Measurements from ENCODE around the gene RPTOR. TPM values are rescaled to one million over a fixed set of nuclear protein-coding genes. Genes with fewer than 3 reads are reported as not detected.

Gene RPTOR
- total RNA-seq, 2 experiments from 2014 or later = 48.1 to 87.8 TPM

DNA sequence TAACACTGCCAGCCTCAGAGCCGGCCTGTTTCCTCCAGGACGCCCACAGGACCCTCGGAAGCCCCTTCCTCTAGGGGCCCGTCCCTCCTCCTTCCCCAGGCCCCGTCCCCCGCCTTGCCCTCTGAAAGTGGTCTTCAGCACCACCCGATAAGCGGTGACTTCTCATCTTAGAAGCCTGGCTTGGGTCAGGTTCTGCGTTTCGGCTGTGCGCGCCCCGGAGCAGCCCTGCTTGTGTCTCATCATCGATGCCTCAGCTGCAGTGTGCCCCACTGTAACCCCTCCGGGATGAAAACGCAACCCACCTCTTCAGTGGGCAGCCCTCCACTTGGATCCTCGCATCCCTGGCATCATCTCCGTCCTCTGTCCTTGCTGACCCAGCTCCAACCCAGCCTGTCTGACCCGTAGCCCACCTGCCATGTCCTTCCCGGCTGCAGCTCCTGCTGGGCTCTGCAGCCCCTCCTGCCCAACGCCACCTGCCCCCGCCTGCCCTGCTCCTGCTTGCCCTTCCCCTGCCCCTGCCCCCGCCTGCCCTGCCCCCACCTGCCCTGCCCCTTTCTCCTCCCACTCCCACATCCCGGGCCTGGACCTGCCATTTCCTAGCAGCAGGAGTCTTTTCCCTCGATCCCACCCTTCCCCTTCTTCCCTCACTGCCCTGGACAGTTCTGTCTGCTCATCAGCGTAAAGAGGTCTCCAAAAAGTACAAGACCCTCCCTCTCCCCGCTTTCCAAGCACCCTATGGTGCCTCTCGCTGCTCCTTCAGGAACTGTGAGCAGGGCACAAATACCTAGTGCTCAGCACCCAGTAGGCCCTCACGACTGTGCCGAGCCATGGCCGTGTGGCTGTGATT is 334.5 kb downstream of the RPTOR start:
- Histone ChIP-seq H4K20me1 (ENCODE audit: insufficient read depth, low read length) (no peaks in the 10 kb centered on the region), H3K4me2 (ENCODE audit: low read length) (no peak overlapping the region), H3K79me2 (ENCODE audit: insufficient read depth, low read depth, low read length) (no peaks in the 10 kb centered on the region), H2AFZ (ENCODE audit: low read length) (no peak overlapping the region), H3K4me3 (ENCODE audit: low read depth, low read length, poor library complexity, severe bottlenecking) (no peak overlapping the region), H3K27ac (ENCODE audit: low read depth, low read length, poor library complexity, severe bottlenecking) (no peak overlapping the region), H3K9me3 (ENCODE audit: low read length) (no peaks in the 10 kb centered on the region), H3K36me3 (ENCODE audit: insufficient read depth, low read length) (peaks cover 41% of the 10 kb centered on the region), H3K9me2 (ENCODE audit: insufficient read depth, low read length) (no peaks in the 10 kb centered on the region), H3K4me1 (ENCODE audit: insufficient read depth, low read length, poor library complexity, severe bottlenecking) (no peaks in the 10 kb centered on the region)
- POLR2A ChIA-PET = no interaction called here
- CTCF ChIA-PET (ENCODE audit: unreplicated experiment) = no interaction called here
- no TSS peak for BruUV-seq (replicated peaks)
- intact Hi-C loops (cut with micrococcal nuclease; ENCODE audit: unreplicated experiment) = no loop called here
- DNase-seq (ENCODE audit: low spot score) = no peak
- no peak for TF ChIP-seq EZH2phosphoT487 (IDR thresholded peaks at IDR 0.05; ENCODE audit: borderline replicate concordance, low read depth, low read length)

DNA sequence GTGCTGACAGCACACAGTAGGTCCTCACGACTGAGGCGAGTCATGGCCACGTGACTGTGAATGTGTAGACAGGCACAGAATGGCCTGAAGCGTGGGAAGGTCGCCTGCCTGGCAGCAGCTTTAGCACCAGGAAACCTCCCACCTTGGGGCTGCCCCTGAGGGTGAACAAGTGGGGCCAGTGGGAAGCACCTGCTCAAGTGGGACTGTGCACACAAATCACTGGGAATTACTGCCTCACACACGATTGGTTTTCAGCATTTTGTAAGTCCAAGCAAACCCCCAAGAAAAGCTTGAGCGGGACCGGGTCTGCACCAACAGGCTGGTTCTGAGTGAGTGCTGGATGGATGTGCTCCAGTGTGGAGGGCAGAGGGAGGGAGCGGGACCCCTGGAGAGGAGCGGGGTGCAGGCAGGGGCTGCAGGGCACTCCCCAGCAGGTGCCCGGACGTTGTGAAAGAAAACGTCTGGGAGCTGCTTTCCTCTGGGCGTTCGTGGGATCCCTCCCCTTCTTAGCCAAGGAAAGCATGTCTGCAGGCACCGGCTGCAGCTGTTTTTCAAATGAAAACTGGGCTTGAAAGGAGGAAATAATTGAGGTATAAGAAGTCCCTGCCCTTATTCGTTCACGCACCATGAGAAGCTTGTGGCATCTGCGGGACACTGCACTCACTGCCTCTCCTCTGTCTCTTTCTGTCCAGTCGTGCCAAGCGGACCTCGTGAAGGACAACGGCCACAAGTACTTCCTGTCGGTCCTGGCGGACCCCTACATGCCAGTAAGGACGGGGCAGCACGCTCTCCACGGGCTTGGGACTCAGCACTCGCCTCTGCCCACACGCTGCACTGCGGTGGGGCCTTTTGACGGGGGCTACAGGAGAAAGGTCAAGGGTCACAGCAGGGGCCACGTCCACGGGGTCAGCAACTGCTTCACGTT is 335.3 kb downstream of the RPTOR start:
- CTCF ChIA-PET (ENCODE audit: unreplicated experiment) = interaction anchor here (0.6 kb wide), 1 partner anchor 190 kb away, joined by 3 read pairs; no protein-coding TSS in a partner anchor
- H3K9me2 ChIP-seq (ENCODE audit: insufficient read depth, low read length) = no peaks in the 10 kb centered on the region
- H3K4me2 ChIP-seq (ENCODE audit: low read length) = no peak overlapping the region
- H3K4me3 ChIP-seq (ENCODE audit: low read depth, low read length, poor library complexity, severe bottlenecking) = no peak overlapping the region
- no peaks in the 10 kb centered on the region for H4K20me1 ChIP-seq (ENCODE audit: insufficient read depth, low read length)
- H3K27ac ChIP-seq (ENCODE audit: low read depth, low read length, poor library complexity, severe bottlenecking) = no peak overlapping the region
- no TSS peak for BruUV-seq (replicated peaks)
- H3K9me3 ChIP-seq (ENCODE audit: low read length) = no peaks in the 10 kb centered on the region
- H2AFZ ChIP-seq (ENCODE audit: low read length) = no peak overlapping the region
- H3K36me3 ChIP-seq (ENCODE audit: insufficient read depth, low read length) = peaks cover 44% of the 10 kb centered on the region
- no peak for TF ChIP-seq EZH2phosphoT487 (IDR thresholded peaks at IDR 0.05; ENCODE audit: borderline replicate concordance, low read depth, low read length)
- TF ChIP-seq, protein P1, sequence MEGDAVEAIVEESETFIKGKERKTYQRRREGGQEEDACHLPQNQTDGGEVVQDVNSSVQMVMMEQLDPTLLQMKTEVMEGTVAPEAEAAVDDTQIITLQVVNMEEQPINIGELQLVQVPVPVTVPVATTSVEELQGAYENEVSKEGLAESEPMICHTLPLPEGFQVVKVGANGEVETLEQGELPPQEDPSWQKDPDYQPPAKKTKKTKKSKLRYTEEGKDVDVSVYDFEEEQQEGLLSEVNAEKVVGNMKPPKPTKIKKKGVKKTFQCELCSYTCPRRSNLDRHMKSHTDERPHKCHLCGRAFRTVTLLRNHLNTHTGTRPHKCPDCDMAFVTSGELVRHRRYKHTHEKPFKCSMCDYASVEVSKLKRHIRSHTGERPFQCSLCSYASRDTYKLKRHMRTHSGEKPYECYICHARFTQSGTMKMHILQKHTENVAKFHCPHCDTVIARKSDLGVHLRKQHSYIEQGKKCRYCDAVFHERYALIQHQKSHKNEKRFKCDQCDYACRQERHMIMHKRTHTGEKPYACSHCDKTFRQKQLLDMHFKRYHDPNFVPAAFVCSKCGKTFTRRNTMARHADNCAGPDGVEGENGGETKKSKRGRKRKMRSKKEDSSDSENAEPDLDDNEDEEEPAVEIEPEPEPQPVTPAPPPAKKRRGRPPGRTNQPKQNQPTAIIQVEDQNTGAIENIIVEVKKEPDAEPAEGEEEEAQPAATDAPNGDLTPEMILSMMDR (conservative IDR thresholded peaks at IDR 0.05; ENCODE audit: low read length) = no peak
- intact Hi-C loops (cut with micrococcal nuclease; ENCODE audit: unreplicated experiment) = no loop called here
- DNase-seq (ENCODE audit: low spot score) = no peak
- POLR2A ChIA-PET = interaction anchor here (0.6 kb wide), 1 partner anchor 1281 kb away, joined by 4 read pairs; no protein-coding TSS in a partner anchor
- H3K79me2 ChIP-seq (ENCODE audit: insufficient read depth, low read depth, low read length) = no peaks in the 10 kb centered on the region
- no peaks in the 10 kb centered on the region for H3K4me1 ChIP-seq (ENCODE audit: insufficient read depth, low read length, poor library complexity, severe bottlenecking)

DNA sequence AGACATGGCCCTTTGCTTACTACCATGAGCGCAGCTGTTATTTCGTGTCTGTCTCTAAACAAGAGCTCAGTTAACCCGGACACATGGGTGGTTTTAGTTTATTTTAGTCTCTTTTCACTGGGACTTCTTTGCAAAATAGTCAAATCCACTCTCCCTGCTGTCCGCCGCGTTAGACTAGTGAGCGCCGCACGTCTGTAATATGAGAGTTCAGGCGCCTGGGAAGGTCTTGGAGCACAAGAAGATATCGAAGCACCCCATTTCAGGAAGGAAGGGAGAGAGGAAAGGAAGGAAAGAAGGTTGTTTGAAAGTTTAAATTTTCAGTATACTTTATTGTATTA is 336.0 kb downstream of the RPTOR start:
- no peaks in the 10 kb centered on the region for H3K79me2 ChIP-seq (ENCODE audit: insufficient read depth, low read depth, low read length)
- H3K4me2 ChIP-seq (ENCODE audit: low read length) = no peak overlapping the region
- no peaks in the 10 kb centered on the region for H4K20me1 ChIP-seq (ENCODE audit: insufficient read depth, low read length)
- H2AFZ ChIP-seq (ENCODE audit: low read length) = no peak overlapping the region
- POLR2A ChIA-PET = interaction anchor here (0.6 kb wide), 1 partner anchor 1282 kb away, joined by 4 read pairs; no protein-coding TSS in a partner anchor
- peaks cover 44% of the 10 kb centered on the region for H3K36me3 ChIP-seq (ENCODE audit: insufficient read depth, low read length)
- intact Hi-C loops (cut with micrococcal nuclease; ENCODE audit: unreplicated experiment) = no loop called here
- H3K4me1 ChIP-seq (ENCODE audit: insufficient read depth, low read length, poor library complexity, severe bottlenecking) = no peaks in the 10 kb centered on the region
- CTCF ChIA-PET (ENCODE audit: unreplicated experiment) = interaction anchor here (0.6 kb wide), 1 partner anchor 189 kb away, joined by 3 read pairs; no protein-coding TSS in a partner anchor
- DNase-seq (ENCODE audit: low spot score) = no peak
- no peak for TF ChIP-seq EZH2phosphoT487 (IDR thresholded peaks at IDR 0.05; ENCODE audit: borderline replicate concordance, low read depth, low read length)
- TF ChIP-seq, protein P1 (conservative IDR thresholded peaks at IDR 0.05; ENCODE audit: low read length) = no peak
- BruUV-seq (replicated peaks) = no TSS peak
- no peak overlapping the region for H3K27ac ChIP-seq (ENCODE audit: low read depth, low read length, poor library complexity, severe bottlenecking)
- no peaks in the 10 kb centered on the region for H3K9me3 ChIP-seq (ENCODE audit: low read length)
- no peaks in the 10 kb centered on the region for H3K9me2 ChIP-seq (ENCODE audit: insufficient read depth, low read length)
- no peak overlapping the region for H3K4me3 ChIP-seq (ENCODE audit: low read depth, low read length, poor library complexity, severe bottlenecking)

Data from OCI-LY7 (cell line).